HFFc6 (cell line): ENCODE data around the gene VTI1B. TPM values are rescaled to one million over a fixed set of nuclear protein-coding genes. Genes with fewer than 3 reads are reported as not detected.

Experiments
- DNase-seq: peaks from one replicate; pipeline ENCODE4 v3.0.0-alpha.2; 2018
- H3K27ac Mint-ChIP-seq: 2 replicates; pipeline ENCODE4 v1.8.0; 2020; ENCODE audit warnings: mild to moderate bottlenecking, mixed read lengths
- H3K27me3 Mint-ChIP-seq: 2 replicates; pipeline ENCODE4 v1.8.0; 2021; ENCODE audit warnings: mild to moderate bottlenecking, moderate library complexity, mixed read lengths; ENCODE audit not compliant: insufficient read depth
- H3K36me3 Mint-ChIP-seq: 2 replicates; pipeline ENCODE4 v1.8.0; 2021; ENCODE audit warnings: low read depth, mixed read lengths
- H3K4me1 Mint-ChIP-seq: 2 replicates; pipeline ENCODE4 v1.8.0; 2020; ENCODE audit warnings: low read depth, mixed read lengths
- H3K4me3 Mint-ChIP-seq: 2 replicates; pipeline ENCODE4 v1.8.0; 2020; ENCODE audit warnings: mild to moderate bottlenecking, moderate library complexity, mixed read lengths
- H3K9me3 Mint-ChIP-seq: 2 replicates; pipeline ENCODE4 v1.8.0; 2020; ENCODE audit warnings: mild to moderate bottlenecking, mixed read lengths
- CTCF ChIP-seq: fragments of 200-600 bp; sonication (generic); IDR thresholded peaks from 2 replicates; pipeline ENCODE4 v1.5.0; 2021; ENCODE audit warnings: antibody characterized with exemption, mild to moderate bottlenecking
- total RNA-seq, 6 experiments: library from RNA; stranded (reverse); fragmentation: NEBNext Ultra II Directional; extraction: Animal tissue kit (Norgen Biotek cat#: 25700); gene quantifications; 2 replicates in 1 of 6; 3 replicates in 5 of 6; pipeline ENCODE4 v1.2.3, GENCODE V29; 2021

Gene VTI1B
- total RNA-seq, 6 experiments from 2014 or later, result 154 to 178 (median 156) TPM

DNA sequence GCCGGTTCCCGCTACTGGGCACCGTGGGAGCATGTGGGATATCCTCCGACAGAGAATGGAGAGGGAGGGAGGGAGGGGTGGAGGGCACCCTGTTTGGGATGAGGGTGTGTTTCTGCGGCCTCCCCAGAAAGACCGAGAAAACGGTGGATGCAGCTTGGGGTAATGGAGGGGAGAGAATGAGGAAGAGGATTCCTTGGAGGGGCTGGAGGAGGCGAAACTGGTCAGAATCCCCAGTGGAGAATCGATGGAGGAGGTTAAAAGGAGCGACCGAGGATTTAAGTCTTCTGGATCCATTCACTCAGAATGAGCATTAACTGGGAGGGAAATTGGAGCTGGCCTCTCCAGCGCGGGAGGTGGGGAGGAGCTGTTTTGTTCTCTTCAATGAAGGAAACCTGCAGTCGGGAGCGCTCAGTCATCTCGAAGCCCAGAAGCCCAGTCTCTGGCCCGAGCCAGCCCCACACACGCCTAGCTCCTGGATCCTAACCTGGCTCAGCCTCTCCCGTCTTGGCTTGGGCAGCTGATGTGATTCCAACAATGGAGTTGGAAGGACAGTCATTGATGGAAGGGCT, 54.1 kb downstream of the VTI1B start:
- Mint-ChIP-seq H3K4me1 (peaks cover 49% of the 10 kb centered on the region), H3K4me3 (peak overlapping the region; percentile 87), H3K27ac (peak overlapping the region; percentile 65), H3K27me3 (peaks cover 3% of the 10 kb centered on the region), H3K9me3 (no peaks in the 10 kb centered on the region), H3K36me3 (no peaks in the 10 kb centered on the region)
- TF ChIP-seq CTCF, result no peak
- no peak for DNase-seq

DNA sequence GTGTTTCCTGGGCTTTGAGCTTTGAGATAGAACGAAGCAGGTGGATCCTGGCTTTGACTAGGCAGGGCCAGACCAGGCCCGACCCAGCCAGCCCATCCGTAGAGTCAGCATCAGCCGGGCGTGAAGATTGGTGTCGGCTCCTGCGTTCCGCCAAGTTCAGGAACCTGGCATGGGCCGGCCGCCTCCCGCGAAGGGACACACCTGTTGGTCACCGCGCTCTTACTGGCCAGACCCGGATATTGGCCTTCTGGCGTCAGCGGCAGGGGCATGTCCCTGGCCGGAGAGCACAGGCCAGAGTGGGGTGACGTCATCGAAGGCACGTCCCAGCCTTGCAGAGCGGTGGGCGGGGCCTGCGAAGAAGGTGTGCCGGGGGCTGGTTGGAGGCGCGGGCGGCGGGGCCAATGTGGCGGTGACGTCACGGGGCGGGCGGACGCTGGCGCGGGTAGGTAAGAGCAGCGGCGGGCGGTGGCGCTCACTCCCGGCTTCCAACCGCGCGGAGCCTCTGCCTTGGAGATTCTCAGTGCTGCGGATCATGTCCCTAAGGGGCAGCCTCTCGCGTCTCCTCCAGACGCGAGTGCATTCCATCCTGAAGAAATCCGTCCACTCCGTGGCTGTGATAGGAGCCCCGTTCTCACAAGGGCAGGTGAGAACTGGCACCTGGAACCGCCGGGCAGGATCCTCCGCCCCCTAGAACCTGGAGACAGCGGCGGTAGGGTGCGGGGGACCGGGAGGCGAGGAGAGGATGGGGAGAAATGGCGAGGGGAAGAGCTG, 54.8 kb downstream of the VTI1B start, which contains the start of gene ARG2:
ARG2 (plus strand) TSS at position 475 of the 771 bp plus-strand sequence; CDS start at position 533, 58 bp downstream.
- DNase-seq, result peak; percentile 87
- H3K27me3 Mint-ChIP-seq, result peaks cover 3% of the 10 kb centered on the region
- H3K36me3 Mint-ChIP-seq, result no peaks in the 10 kb centered on the region
- H3K27ac Mint-ChIP-seq, result peak within 1 kb of the TSS; percentile 94
- H3K4me3 Mint-ChIP-seq, result peak within 1 kb of the TSS; percentile 87
- H3K4me1 Mint-ChIP-seq, result peaks cover 51% of the 10 kb centered on the region
- no peaks in the 10 kb centered on the region for H3K9me3 Mint-ChIP-seq
- TF ChIP-seq CTCF, result peak; percentile 23; the same call in 1 of the 2 replicates

DNA sequence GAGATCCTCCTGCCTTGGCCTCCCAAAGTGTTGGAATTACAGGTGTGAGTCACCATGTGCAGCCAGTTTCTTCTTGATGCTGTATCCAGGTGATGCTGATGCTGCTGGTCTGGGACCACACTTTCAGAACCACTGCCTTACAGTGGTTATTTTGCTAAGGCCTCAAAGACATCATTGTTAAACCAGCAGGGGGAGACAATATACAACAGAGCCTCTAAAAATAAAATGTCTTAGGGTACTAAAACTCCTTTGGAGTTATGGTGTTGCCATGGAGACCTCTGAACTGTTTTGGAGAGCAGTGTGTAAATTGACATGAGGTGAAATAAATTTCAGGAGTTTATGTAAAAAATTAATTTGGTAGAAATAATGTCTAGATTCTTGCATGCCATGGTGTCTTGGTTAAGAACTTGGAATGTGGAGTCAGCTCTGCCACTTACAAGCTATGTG, 55.8 kb downstream of the VTI1B start:
- H3K27me3 Mint-ChIP-seq, result peaks cover 4% of the 10 kb centered on the region
- H3K9me3 Mint-ChIP-seq, result no peaks in the 10 kb centered on the region
- no peaks in the 10 kb centered on the region for H3K36me3 Mint-ChIP-seq
- peak overlapping the region; percentile 94 for H3K27ac Mint-ChIP-seq
- peak; percentile 89 for TF ChIP-seq CTCF
- peak overlapping the region; percentile 87 for H3K4me3 Mint-ChIP-seq
- H3K4me1 Mint-ChIP-seq, result peaks cover 51% of the 10 kb centered on the region
- DNase-seq, result peak; percentile 84

DNA sequence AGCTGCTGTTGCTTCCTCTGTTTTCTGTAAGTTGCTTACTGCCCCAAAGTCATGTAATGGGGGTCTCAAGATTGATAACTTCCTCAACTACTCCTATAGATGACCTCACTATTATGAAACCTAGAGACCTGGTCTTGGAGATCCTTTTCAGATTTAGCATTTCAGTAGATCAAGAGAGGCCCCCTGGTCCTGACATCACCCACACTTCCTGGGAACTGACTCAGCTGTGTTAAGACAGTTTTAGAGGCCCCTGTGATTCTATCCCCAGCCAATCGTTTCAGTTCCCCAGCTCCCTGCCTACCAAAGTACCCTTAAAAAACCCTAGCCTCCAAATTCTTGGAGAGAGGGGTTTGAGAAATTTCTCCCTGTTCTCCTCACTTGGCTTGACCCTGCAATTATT, 63.9 kb downstream of the VTI1B start:
- H3K27me3 Mint-ChIP-seq, result peaks cover 50% of the 10 kb centered on the region
- no peaks in the 10 kb centered on the region for H3K9me3 Mint-ChIP-seq
- no peaks in the 10 kb centered on the region for H3K36me3 Mint-ChIP-seq
- H3K4me3 Mint-ChIP-seq, result no peak overlapping the region
- no peak for DNase-seq
- H3K27ac Mint-ChIP-seq, result no peak overlapping the region
- peaks cover 4% of the 10 kb centered on the region; the same call in 1 of the 2 replicates for H3K4me1 Mint-ChIP-seq
- no peak for TF ChIP-seq CTCF

GRCh38 chr14:67609642-67610310, 64.7 kb downstream of the VTI1B start:
- no peak for TF ChIP-seq CTCF
- Mint-ChIP-seq H3K9me3 (no peaks in the 10 kb centered on the region), H3K4me1 (no peaks in the 10 kb centered on the region), H3K4me3 (no peak overlapping the region), H3K27me3 (peaks cover 50% of the 10 kb centered on the region), H3K27ac (no peak overlapping the region), H3K36me3 (no peaks in the 10 kb centered on the region)
- DNase-seq, result no peak
